GM21529 (cell line): ENCODE measurements around the gene CNNM4.
A peak's percentile ranks its signal among the peaks of the same experiment; 100 is the strongest.

Source experiments
- ATAC-seq: cut with Tn5 transposase; IDR thresholded peaks from one replicate; pipeline ENCODE4 v1.9.1; 2021; ENCODE audit not compliant: unreplicated experiment

The CNNM4 gene

GRCh38 chr2:96758987-96759386, 1.7 kb upstream of the CNNM4 start:
- ATAC-seq, result no peak

DNA sequence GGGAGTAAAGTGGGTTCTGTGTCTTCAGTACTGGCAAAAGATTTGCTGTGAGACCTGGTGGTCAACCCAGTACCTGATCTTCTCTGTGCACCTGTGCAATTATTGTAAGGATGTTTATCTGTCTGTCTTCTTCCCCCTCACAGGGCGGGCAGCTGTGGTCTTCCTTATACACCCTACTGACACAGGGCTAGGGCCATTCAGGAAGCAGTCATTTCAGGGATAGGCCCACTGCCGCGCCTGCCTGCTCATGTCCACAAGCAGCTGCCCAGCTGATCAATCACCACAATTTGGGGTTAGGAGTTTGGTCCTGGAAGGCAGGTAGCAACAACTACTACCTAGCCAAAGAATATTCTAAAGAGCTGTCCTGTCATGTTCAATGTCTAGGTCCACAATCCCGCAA, 1.2 kb upstream of the CNNM4 start:
- ATAC-seq, result no peak

- ATAC-seq, result peak; percentile 10
Measured at GRCh38 chr2:96760986-96761832, 507 bp downstream of the CNNM4 start.

DNA sequence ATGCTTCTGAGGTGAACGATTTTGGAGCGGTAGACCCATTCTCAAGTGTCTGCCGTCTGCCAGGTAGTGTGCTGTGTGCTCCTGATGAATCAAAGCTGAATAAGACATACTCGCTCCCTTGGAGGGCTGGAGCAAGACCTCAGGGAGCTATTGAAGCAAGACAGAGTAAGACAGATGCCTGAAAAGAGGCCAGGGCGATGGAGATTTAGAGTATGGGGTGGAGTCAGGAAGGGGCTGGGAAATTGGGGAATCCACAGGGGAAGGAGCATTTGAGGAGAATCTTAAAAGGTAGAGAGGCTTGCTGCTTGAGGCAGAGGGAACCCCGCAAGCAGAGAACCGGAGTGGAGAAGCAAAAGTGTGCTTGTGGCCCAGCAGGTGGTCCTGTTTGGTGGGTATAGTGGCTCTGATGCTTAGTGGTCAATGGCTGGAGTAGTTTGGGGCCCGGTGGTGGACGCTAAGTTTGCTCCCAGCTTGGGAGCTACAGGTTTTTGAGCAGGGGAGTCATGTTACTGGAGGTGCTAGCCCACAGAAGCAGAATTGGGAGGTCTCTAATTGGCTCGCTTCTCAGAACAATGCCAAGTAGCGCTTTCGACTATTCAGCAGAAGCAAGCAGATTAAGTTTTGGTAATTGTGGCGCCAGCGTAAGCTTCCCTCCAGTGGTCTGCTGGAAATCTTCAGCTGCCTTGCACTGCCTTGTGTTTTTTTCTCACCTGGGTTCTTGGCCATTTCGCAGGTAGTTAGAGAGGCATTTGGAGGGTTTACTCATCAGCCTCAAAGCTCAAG, 2.0 kb downstream of the CNNM4 start:
- ATAC-seq, result no peak

DNA sequence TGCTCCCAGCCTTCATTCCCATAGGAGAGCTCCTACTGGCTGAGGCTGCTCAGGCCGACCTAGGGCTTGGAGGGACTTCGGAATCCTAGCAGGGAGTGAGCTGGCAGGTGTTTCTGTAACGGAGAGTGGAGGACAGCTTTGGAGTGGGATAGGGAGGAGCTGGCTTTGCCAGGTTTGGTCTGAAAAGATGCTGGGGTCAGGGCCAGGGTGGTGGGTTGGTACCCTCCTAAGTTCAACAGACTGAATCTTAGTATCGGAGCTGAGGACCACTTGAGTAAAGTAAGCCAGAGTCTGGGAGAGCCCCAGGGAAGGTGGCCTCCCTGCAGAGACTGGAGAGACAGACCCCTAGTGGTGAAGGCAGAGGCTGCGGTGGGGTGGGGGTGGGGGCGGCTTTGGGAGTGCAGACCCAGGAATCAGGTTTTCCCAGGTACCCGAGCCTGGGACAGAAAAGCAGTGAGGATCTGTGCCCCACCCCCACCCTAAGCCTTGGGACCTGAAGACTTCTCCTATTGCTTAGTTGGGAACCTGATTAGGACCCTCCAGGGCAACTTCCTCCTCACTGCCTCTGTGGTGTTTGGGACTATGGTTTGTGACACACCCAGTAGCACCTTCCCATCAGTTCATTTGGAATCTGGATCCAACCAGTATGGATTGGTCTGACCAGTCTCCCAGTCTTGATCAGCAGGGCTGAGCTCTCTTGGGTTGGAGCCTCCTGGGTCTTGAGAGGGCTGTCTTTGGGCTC, 3.0 kb downstream of the CNNM4 start:
- ATAC-seq, result no peak

- ATAC-seq, result no peak
Measured at GRCh38 chr2:96764253-96764637, 3.5 kb downstream of the CNNM4 start.

GRCh38 chr2:96767135-96767871, 6.6 kb downstream of the CNNM4 start:
- ATAC-seq, result no peak

GRCh38 chr2:96768083-96768561, 7.4 kb downstream of the CNNM4 start:
- no peak for ATAC-seq

GRCh38 chr2:96769814-96770213, 9.1 kb downstream of the CNNM4 start:
- ATAC-seq, result no peak

- no peak for ATAC-seq
Measured at GRCh38 chr2:96770442-96771202, 9.9 kb downstream of the CNNM4 start.

GRCh38 chr2:96771796-96772618, 11.3 kb downstream of the CNNM4 start:
- no peak for ATAC-seq

GRCh38 chr2:96772903-96773671, 12.4 kb downstream of the CNNM4 start:
- peak; percentile 44 for ATAC-seq

DNA sequence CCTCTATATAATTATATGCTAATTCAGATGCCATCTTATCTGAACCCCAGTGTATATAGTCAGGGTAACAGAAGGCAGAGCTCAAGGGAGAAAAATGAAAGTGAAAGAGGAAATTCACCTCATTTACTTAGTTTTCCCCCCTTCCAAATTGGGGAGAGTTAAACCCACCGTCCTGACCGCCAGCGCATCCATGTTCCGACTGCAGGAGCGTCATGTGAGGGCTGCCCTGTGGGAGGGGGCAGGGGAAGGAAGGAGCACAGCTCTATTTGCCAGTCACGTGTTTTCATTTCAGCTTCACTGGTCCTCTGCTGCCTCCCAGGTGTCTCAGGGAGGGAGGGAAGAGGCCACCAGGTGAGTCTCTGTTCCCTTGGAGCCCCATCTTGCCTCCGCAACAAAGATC, 13.2 kb downstream of the CNNM4 start:
- ATAC-seq, result peak; percentile 48

GRCh38 chr2:96775160-96775559, 14.5 kb downstream of the CNNM4 start:
- no peak for ATAC-seq

- ATAC-seq, result no peak
Measured at GRCh38 chr2:96783388-96783787, 22.7 kb downstream of the CNNM4 start.

GRCh38 chr2:96787411-96787810, 26.7 kb downstream of the CNNM4 start:
- ATAC-seq, result no peak

DNA sequence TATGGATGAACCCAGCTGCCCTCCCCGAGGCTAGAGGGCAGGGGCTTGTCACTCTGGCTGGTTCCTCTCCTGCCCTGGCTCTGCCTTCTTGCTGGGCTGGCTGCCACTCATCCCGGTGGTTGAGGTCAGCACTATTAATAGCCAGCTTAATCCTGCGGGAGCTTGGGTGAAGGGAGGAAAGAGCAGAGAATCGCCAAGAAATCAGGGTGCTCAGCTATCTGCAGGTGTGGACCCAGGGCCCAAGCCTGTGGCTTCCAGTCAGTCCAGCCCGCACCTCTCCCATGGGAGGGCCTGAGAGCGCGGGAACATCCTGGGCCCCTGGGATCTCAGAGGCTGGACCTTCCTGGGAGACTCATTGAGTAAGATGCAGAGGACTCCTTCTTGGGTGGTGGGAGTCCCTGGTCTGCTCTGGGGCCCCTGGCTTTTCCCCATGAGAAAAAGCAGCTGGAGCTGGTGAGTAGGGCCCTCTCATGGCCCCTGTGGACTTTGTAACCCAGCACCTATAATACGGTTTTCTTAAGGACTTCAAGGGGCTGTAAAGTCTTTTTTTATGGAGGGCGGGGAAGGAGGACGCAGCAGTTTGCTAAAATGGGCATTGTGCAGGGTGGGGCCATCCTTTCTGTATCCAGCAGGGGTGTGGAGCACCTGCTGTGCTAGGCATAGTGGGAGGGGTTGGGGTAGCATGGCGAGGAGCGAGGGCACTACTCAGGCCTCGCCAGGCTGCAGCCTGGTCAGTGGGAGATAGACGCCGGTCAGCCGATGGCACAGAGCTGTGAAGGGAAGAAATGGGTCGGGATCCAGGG, 27.9 kb downstream of the CNNM4 start:
- ATAC-seq, result no peak

DNA sequence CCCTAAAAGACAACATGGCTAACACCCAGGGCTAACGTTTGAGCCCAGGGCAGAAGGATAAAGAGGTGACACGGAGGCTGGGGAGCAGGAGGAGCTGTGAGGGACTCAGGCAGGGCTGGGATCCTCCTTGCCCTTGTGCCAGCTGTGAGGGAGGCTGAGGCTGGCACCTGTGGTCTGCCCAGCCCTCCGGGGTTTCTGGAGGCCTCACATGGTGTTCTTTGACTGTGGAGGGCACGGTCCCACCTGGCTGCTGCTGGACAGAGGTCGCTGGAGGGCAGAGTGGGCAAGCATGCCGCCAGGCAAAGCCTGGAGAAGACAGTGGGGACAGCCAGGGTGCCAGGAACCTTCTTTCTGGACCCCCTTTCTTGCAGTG, 28.5 kb downstream of the CNNM4 start:
- no peak for ATAC-seq
